HCT116 (cell line): Measurements from ENCODE around the gene IL17REL. TPM values are rescaled to one million over a fixed set of nuclear protein-coding genes. Genes with fewer than 3 reads are reported as not detected.

Experiments
- ATAC-seq: fragments of 200-7000 bp; cut with Tn5 transposase; 2 replicates; pipeline ENCODE4 v1.9.1; 2020; ENCODE audit warnings: mild to moderate bottlenecking, moderate library complexity
- BruUV-seq: library from RNA; stranded (reverse); fragments of 400-500 nt; replicated peaks from 2 replicates; lab custom pipeline; 2021; lab: Mats Ljungman, UMichigan
- CTCF ChIA-PET: fragments of 300-600 bp; sonication (Branson Sonifier 250); formaldehyde crosslinking; loops from one replicate; lab custom pipeline; 2021; ENCODE audit warnings: antibody characterized with exemption; lab: Charles Lee
- POLR2A ChIA-PET: fragments of 300-600, 350-600 bp; sonication (Branson Sonifier 250); formaldehyde crosslinking; loops from one replicate; lab custom pipeline; 2021; ENCODE audit warnings: antibody characterized with exemption; lab: Charles Lee
- RAD21 ChIA-PET, 2 experiments: fragments of 300-600 bp; sonication (Branson Sonifier 250); formaldehyde crosslinking; loops; one replicate each; lab custom pipeline; 2023; ENCODE audit warnings: low total read pairs in 2 of 2; ENCODE audit not compliant: uncharacterized antibody in 2 of 2, unreplicated experiment in 2 of 2, low non-redundant PET in 1 of 2; lab: Charles Lee
- DNase-seq: peaks from one replicate; pipeline ENCODE4 v3.0.0-alpha.2; 2010; ENCODE audit warnings: low read depth, low spot score
- H2AFZ ChIP-seq: fragments of 200-600 bp; shearing (Covaris generic), sonication (generic); 2 replicates; pipeline ENCODE4 v1.6.1; 2017; ENCODE audit warnings: low read depth, mixed run types, mixed read lengths, antibody characterized with exemption, low read length; ENCODE audit not compliant: poor library complexity, severe bottlenecking
- H3K27ac ChIP-seq: 2 replicates; pipeline ENCODE4 v1.5.1; 2012; ENCODE audit warnings: low read depth, low read length
- H3K27me3 ChIP-seq: fragments of 200-600 bp; sonication (generic); 2 replicates; pipeline ENCODE4 v1.6.1; 2016; ENCODE audit warnings: mixed run types, low read length, mixed read lengths; ENCODE audit not compliant: insufficient read depth
- H3K36me3 ChIP-seq, 2 experiments: fragments of 200-500 bp in 1 of 2; fragments of 200-600 bp in 1 of 2; sonication (Bioruptor generic) in 1 of 2; sonication (generic) in 1 of 2; 2 replicates each; pipeline versions ENCODE4 v1.5.1 to v1.6.1; 2014 to 2016; ENCODE audit warnings: low read length in 2 of 2, inconsistent platforms in 1 of 2, mixed read lengths in 1 of 2, mixed run types in 1 of 2; ENCODE audit not compliant: insufficient read depth in 2 of 2, control insufficient read depth in 1 of 2
- H3K4me1 ChIP-seq, 2 experiments: fragments of 200-600 bp in 1 of 2; sonication (generic) in 1 of 2; 2 replicates each; pipeline versions ENCODE4 v1.5.1 to v1.6.1; 2012 to 2017; ENCODE audit warnings: low read length in 2 of 2, inconsistent platforms in 1 of 2, mild to moderate bottlenecking in 1 of 2, mixed read lengths in 1 of 2, mixed run types in 1 of 2, moderate library complexity in 1 of 2; ENCODE audit not compliant: insufficient read depth in 2 of 2, control insufficient read depth in 1 of 2
- H3K4me2 ChIP-seq: fragments of 200-600 bp; sonication (generic); 2 replicates; pipeline ENCODE4 v1.6.1; 2017; ENCODE audit warnings: mixed run types, low read length, mixed read lengths
- H3K4me3 ChIP-seq, 2 experiments: fragments of 200-600 bp in 1 of 2; sonication (generic) in 1 of 2; replicated peaks in 1 of 2; 2 replicates each; pipeline ENCODE4 v1.5.1; 2011 to 2016; ENCODE audit warnings: low read length in 2 of 2, control low read depth in 1 of 2, low read depth in 1 of 2, mild to moderate bottlenecking in 1 of 2, mixed read lengths in 1 of 2, mixed run types in 1 of 2
- H3K79me2 ChIP-seq: fragments of 200-600 bp; sonication (generic); 2 replicates; pipeline ENCODE4 v1.6.1; 2017; ENCODE audit warnings: mild to moderate bottlenecking, mixed run types, low read length, moderate library complexity, mixed read lengths; ENCODE audit not compliant: insufficient read depth
- H3K9ac ChIP-seq: fragments of 200-600 bp; sonication (generic); 2 replicates; pipeline ENCODE4 v1.6.1; 2016; ENCODE audit warnings: low read length, mixed read lengths
- H3K9me2 ChIP-seq: fragments of 200-600 bp; sonication (generic), shearing (Covaris generic); 2 replicates; pipeline ENCODE4 v1.6.1; 2017; ENCODE audit warnings: mixed run types, mild to moderate bottlenecking, moderate library complexity; ENCODE audit not compliant: insufficient read depth
- H3K9me3 ChIP-seq, 2 experiments: fragments of 200-500 bp in 1 of 2; fragments of 200-600 bp in 1 of 2; sonication (Bioruptor generic) in 1 of 2; sonication (generic) in 1 of 2; 2 replicates each; pipeline ENCODE4 v1.6.1; 2014 to 2017; ENCODE audit warnings: low read length in 2 of 2, mixed read lengths in 2 of 2, inconsistent platforms in 1 of 2, low read depth in 1 of 2, mild to moderate bottlenecking in 1 of 2, mixed run types in 1 of 2, moderate library complexity in 1 of 2; ENCODE audit not compliant: control insufficient read depth in 1 of 2, insufficient read depth in 1 of 2
- H4K20me1 ChIP-seq: fragments of 200-600 bp; sonication (generic), shearing (Covaris generic); 2 replicates; pipeline ENCODE4 v1.6.1; 2017; ENCODE audit warnings: mixed run types, mild to moderate bottlenecking, moderate library complexity; ENCODE audit not compliant: insufficient read depth
- CBX3 ChIP-seq: IDR thresholded peaks from 2 replicates; pipeline ENCODE4 v1.6.1; 2012; ENCODE audit warnings: low read depth
- CEBPB ChIP-seq: IDR thresholded peaks from 2 replicates; pipeline ENCODE4 v1.6.1; 2012; ENCODE audit warnings: low read depth
- EGR1 ChIP-seq: IDR thresholded peaks from 2 replicates; pipeline ENCODE4 v1.6.1; 2012; ENCODE audit warnings: low read depth
- ELF1 ChIP-seq: IDR thresholded peaks from 2 replicates; pipeline ENCODE4 v1.6.1; 2012; ENCODE audit warnings: low read depth, borderline replicate concordance
- EZH2 ChIP-seq: fragments of 200-600 bp; sonication (generic); IDR thresholded peaks from 2 replicates; pipeline ENCODE4 v1.6.1; 2017; ENCODE audit warnings: antibody characterized with exemption, mixed run types
- EZH2phosphoT487 ChIP-seq: fragments of 200-600 bp; IDR thresholded peaks from 2 replicates; pipeline ENCODE4 v1.6.1; 2018; ENCODE audit warnings: antibody characterized with exemption, borderline replicate concordance
- FOSL1 ChIP-seq: IDR thresholded peaks from 2 replicates; pipeline ENCODE4 v1.6.1; 2012; ENCODE audit warnings: low read depth
- JUND ChIP-seq: IDR thresholded peaks from 2 replicates; pipeline ENCODE4 v1.6.1; 2012
- POLR2AphosphoS5 ChIP-seq: IDR thresholded peaks from 2 replicates; pipeline ENCODE4 v1.6.1; 2011; ENCODE audit warnings: mild to moderate bottlenecking, low read depth, low read length, moderate library complexity
- RAD21 ChIP-seq: IDR thresholded peaks from 2 replicates; pipeline ENCODE4 v1.6.1; 2012; ENCODE audit warnings: low read depth, mild to moderate bottlenecking
- SIN3A ChIP-seq: IDR thresholded peaks from 2 replicates; pipeline ENCODE4 v1.6.1; 2012; ENCODE audit warnings: low read depth
- SP1 ChIP-seq: IDR thresholded peaks from 2 replicates; pipeline ENCODE4 v1.6.1; 2012; ENCODE audit warnings: low read depth
- YY1 ChIP-seq: IDR thresholded peaks from 2 replicates; pipeline ENCODE4 v1.6.1; 2011; ENCODE audit warnings: low read length, low read depth, moderate library complexity, mild to moderate bottlenecking; ENCODE audit not compliant: insufficient replicate concordance; ENCODE audit errors: extremely low read depth
- ZNF274 ChIP-seq: fragments of 200-500 bp; sonication (Bioruptor generic); IDR thresholded peaks from 2 replicates; pipeline ENCODE4 v1.6.1; 2014; ENCODE audit warnings: mild to moderate bottlenecking, low read depth, low read length, inconsistent platforms
- intact Hi-C: fragments of 100-400 bp; cut with micrococcal nuclease; formaldehyde crosslinking; loops from 2 replicates; pipeline ENCODE4 v1.10.0; 2022
- total RNA-seq: library from RNA; stranded (reverse); gene quantifications from one replicate; pipeline ENCODE4 v1.2.1, GENCODE V29; 2021; ENCODE audit not compliant: unreplicated experiment
- TF ChIP-seq, protein P1 (sequence below), 3 experiments: fragments of 200-600 bp in 1 of 3; sonication (generic) in 1 of 3; IDR thresholded peaks in 2 of 3; conservative IDR thresholded peaks in 1 of 3; 2 replicates each; pipeline ENCODE4 v1.5.1; 2012 to 2017; ENCODE audit warnings: low read depth in 2 of 3, low read length in 2 of 3, antibody characterized with exemption in 1 of 3, borderline replicate concordance in 1 of 3, control low read depth in 1 of 3, mild to moderate bottlenecking in 1 of 3, mixed read lengths in 1 of 3, mixed run types in 1 of 3, moderate library complexity in 1 of 3; ENCODE audit not compliant: insufficient read depth in 1 of 3
- TF ChIP-seq, protein P2 (sequence below): IDR thresholded peaks from 2 replicates; pipeline ENCODE4 v1.6.1; 2011; ENCODE audit warnings: mild to moderate bottlenecking, low read length, moderate library complexity; ENCODE audit not compliant: insufficient replicate concordance; ENCODE audit errors: extremely low read depth
- TF ChIP-seq, protein P3 (sequence below): IDR thresholded peaks from 2 replicates; pipeline ENCODE4 v1.6.1; 2012
- TF ChIP-seq, protein P4 (sequence below): IDR thresholded peaks from 2 replicates; pipeline ENCODE4 v1.6.1; 2012

The IL17REL gene
- total RNA-seq, 1 experiment from 2014 or later = not detected

DNA sequence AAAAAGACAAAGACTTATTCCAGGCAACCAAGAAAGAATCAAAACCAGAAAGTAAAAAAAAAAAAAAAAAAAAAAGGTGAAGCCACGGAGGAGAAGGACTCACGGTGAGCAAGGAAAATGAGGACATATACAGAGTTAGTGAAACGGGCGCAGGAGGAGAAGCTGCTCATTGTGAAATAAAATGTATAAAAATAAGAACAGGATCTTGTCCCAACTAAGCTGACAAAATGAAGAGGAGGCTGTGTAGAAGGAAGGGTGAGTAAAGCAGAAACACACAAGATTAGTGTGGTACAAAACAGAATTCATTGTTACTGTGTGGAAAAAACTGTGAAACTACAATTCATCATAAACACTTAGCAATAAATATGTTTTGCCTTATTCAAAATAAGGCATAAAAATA, 7.6 kb downstream of the IL17REL start:
- ChIA-PET CTCF (interaction anchor here (1.9 kb wide), 1 partner anchor 26 kb away, joined by 4 read pairs; no protein-coding TSS in a partner anchor), RAD21 (interaction anchor here in 1 of 2 experiments (0.7 kb wide), 1 partner anchor 176 kb away, joined by 3 read pairs; no protein-coding TSS in a partner anchor), POLR2A (no interaction called here)
- H3K4me3 ChIP-seq = no peak overlapping the region
- H3K4me1 ChIP-seq = no peaks in the 10 kb centered on the region
- no peaks in the 10 kb centered on the region for H4K20me1 ChIP-seq
- H3K36me3 ChIP-seq = no peaks in the 10 kb centered on the region
- DNase-seq (no peak), ATAC-seq (no peak)
- no peaks in the 10 kb centered on the region for H3K27me3 ChIP-seq
- H3K4me2 ChIP-seq = no peak overlapping the region
- intact Hi-C loops = no loop called here
- no TSS peak for BruUV-seq
- H2AFZ ChIP-seq = no peak overlapping the region
- no peaks in the 10 kb centered on the region for H3K79me2 ChIP-seq
- TF ChIP-seq JUND (no peak), FOSL1 (no peak), SP1 (no peak), CEBPB (no peak), CBX3 (no peak), ELF1 (no peak), POLR2AphosphoS5 (no peak), EZH2phosphoT487 (no peak), EGR1 (no peak), EZH2 (no peak), RAD21 (no peak), SIN3A (no peak), ZNF274 (no peak), YY1 (no peak)
- TF ChIP-seq, protein P1, sequence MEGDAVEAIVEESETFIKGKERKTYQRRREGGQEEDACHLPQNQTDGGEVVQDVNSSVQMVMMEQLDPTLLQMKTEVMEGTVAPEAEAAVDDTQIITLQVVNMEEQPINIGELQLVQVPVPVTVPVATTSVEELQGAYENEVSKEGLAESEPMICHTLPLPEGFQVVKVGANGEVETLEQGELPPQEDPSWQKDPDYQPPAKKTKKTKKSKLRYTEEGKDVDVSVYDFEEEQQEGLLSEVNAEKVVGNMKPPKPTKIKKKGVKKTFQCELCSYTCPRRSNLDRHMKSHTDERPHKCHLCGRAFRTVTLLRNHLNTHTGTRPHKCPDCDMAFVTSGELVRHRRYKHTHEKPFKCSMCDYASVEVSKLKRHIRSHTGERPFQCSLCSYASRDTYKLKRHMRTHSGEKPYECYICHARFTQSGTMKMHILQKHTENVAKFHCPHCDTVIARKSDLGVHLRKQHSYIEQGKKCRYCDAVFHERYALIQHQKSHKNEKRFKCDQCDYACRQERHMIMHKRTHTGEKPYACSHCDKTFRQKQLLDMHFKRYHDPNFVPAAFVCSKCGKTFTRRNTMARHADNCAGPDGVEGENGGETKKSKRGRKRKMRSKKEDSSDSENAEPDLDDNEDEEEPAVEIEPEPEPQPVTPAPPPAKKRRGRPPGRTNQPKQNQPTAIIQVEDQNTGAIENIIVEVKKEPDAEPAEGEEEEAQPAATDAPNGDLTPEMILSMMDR (IDR thresholded peaks at IDR 0.05 in 2 of 3, conservative IDR thresholded peaks at IDR 0.05 in 1 of 3; ENCODE audit: borderline replicate concordance in 1 of 3, insufficient read depth in 1 of 3, low read depth in 2 of 3, low read length in 2 of 3) = no peak
- TF ChIP-seq, protein P2, sequence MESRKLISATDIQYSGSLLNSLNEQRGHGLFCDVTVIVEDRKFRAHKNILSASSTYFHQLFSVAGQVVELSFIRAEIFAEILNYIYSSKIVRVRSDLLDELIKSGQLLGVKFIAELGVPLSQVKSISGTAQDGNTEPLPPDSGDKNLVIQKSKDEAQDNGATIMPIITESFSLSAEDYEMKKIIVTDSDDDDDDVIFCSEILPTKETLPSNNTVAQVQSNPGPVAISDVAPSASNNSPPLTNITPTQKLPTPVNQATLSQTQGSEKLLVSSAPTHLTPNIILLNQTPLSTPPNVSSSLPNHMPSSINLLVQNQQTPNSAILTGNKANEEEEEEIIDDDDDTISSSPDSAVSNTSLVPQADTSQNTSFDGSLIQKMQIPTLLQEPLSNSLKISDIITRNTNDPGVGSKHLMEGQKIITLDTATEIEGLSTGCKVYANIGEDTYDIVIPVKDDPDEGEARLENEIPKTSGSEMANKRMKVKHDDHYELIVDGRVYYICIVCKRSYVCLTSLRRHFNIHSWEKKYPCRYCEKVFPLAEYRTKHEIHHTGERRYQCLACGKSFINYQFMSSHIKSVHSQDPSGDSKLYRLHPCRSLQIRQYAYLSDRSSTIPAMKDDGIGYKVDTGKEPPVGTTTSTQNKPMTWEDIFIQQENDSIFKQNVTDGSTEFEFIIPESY = no peak
- TF ChIP-seq, protein P3, sequence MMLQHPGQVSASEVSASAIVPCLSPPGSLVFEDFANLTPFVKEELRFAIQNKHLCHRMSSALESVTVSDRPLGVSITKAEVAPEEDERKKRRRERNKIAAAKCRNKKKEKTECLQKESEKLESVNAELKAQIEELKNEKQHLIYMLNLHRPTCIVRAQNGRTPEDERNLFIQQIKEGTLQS = no peak
- TF ChIP-seq, protein P4, sequence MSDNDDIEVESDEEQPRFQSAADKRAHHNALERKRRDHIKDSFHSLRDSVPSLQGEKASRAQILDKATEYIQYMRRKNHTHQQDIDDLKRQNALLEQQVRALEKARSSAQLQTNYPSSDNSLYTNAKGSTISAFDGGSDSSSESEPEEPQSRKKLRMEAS = no peak
- no peak overlapping the region for H3K27ac ChIP-seq
- H3K9me3 ChIP-seq = no peaks in the 10 kb centered on the region
- no peaks in the 10 kb centered on the region for H3K9me2 ChIP-seq
- no peak overlapping the region for H3K9ac ChIP-seq
